HEK293 (cell line): ENCODE data around the gene DCTN3.
A peak's percentile ranks its signal among the peaks of the same experiment; 100 is the strongest.

Experiments
- AEBP2 ChIP-seq: fragments of 450-650 bp; formaldehyde crosslinking; IDR thresholded peaks from 2 replicates; pipeline ENCODE4 v1.5.1; 2016; ENCODE audit warnings: missing biosample characterization, missing genetic modification characterization, borderline replicate concordance
- ATF2 ChIP-seq: fragments of 450-650 bp; formaldehyde crosslinking; IDR thresholded peaks from 2 replicates; pipeline ENCODE4 v1.5.1; 2016; ENCODE audit warnings: missing biosample characterization, missing genetic modification characterization, low read depth
- BCL6B ChIP-seq: fragments of 450-650 bp; formaldehyde crosslinking; IDR thresholded peaks from 2 replicates; pipeline ENCODE4 v1.5.1; 2017; ENCODE audit warnings: missing biosample characterization, missing genetic modification characterization
- KLF10 ChIP-seq: fragments of 450-650 bp; IDR thresholded peaks from 2 replicates; pipeline ENCODE4 v1.5.1; 2018; ENCODE audit warnings: missing biosample characterization, mild to moderate bottlenecking, missing genetic modification characterization
- KLF7 ChIP-seq: fragments of 450-650 bp; formaldehyde crosslinking; IDR thresholded peaks from 2 replicates; pipeline ENCODE4 v1.5.1; 2016; ENCODE audit warnings: missing biosample characterization, missing genetic modification characterization, borderline replicate concordance
- MEIS1 ChIP-seq: sonication (generic); formaldehyde crosslinking; IDR thresholded peaks from 2 replicates; pipeline ENCODE4 v1.8.1; 2022; ENCODE audit warnings: missing genetic modification reagents, mild to moderate bottlenecking, borderline replicate concordance
- PRDM10 ChIP-seq: fragments of 450-650 bp; formaldehyde crosslinking; IDR thresholded peaks from 2 replicates; pipeline ENCODE4 v1.5.1; 2016; ENCODE audit warnings: missing biosample characterization, missing genetic modification characterization
- REPIN1 ChIP-seq: fragments of 450-650 bp; formaldehyde crosslinking; IDR thresholded peaks from 2 replicates; pipeline ENCODE4 v1.5.1; 2017; ENCODE audit warnings: missing biosample characterization, missing genetic modification characterization, low read depth
- SALL2 ChIP-seq: fragments of 450-650 bp; formaldehyde crosslinking; IDR thresholded peaks from 2 replicates; pipeline ENCODE4 v1.5.0; 2017; ENCODE audit warnings: missing biosample characterization, mild to moderate bottlenecking, missing genetic modification characterization, borderline replicate concordance
- SCRT2 ChIP-seq: fragments of 450-650 bp; formaldehyde crosslinking; IDR thresholded peaks from 2 replicates; pipeline ENCODE4 v1.5.1; 2016; ENCODE audit warnings: missing biosample characterization, missing genetic modification characterization
- TCF7L2 ChIP-seq: IDR thresholded peaks from 2 replicates; pipeline ENCODE4 v1.6.1; 2011; ENCODE audit warnings: low read depth, mild to moderate bottlenecking, inconsistent platforms, low read length, moderate library complexity, borderline replicate concordance
- ZBTB48 ChIP-seq: fragments of 450-650 bp; formaldehyde crosslinking; IDR thresholded peaks from 2 replicates; pipeline ENCODE4 v1.5.1; 2016; ENCODE audit warnings: missing biosample characterization, missing genetic modification characterization
- ZFP3 ChIP-seq: fragments of 450-650 bp; formaldehyde crosslinking; IDR thresholded peaks from 2 replicates; pipeline ENCODE4 v1.5.1; 2016; ENCODE audit warnings: low read depth, missing biosample characterization, missing genetic modification characterization
- ZFP69B ChIP-seq: fragments of 450-650 bp; formaldehyde crosslinking; IDR thresholded peaks from 2 replicates; pipeline ENCODE4 v1.5.1; 2016; ENCODE audit warnings: missing biosample characterization, missing genetic modification characterization
- ZNF16 ChIP-seq: fragments of 450-650 bp; formaldehyde crosslinking; IDR thresholded peaks from 2 replicates; pipeline ENCODE4 v1.5.1; 2016; ENCODE audit warnings: low read depth, missing biosample characterization, missing genetic modification characterization
- ZNF366 ChIP-seq: fragments of 450-650 bp; formaldehyde crosslinking; conservative IDR thresholded peaks from 2 replicates; pipeline ENCODE4 v1.5.1; 2016; ENCODE audit warnings: missing biosample characterization, missing genetic modification characterization
- ZNF391 ChIP-seq: fragments of 450-650 bp; formaldehyde crosslinking; IDR thresholded peaks from 2 replicates; pipeline ENCODE4 v1.5.1; 2016; ENCODE audit warnings: low read depth, missing biosample characterization, missing genetic modification characterization, borderline replicate concordance
- ZNF404 ChIP-seq: fragments of 450-650 bp; formaldehyde crosslinking; IDR thresholded peaks from 2 replicates; pipeline ENCODE4 v1.5.1; 2017; ENCODE audit warnings: missing biosample characterization, missing genetic modification characterization
- ZNF426 ChIP-seq: fragments of 450-650 bp; formaldehyde crosslinking; IDR thresholded peaks from 2 replicates; pipeline ENCODE4 v1.5.1; 2017; ENCODE audit warnings: missing biosample characterization, missing genetic modification characterization, mild to moderate bottlenecking, inconsistent platforms, moderate library complexity
- ZNF529 ChIP-seq: fragments of 450-650 bp; formaldehyde crosslinking; IDR thresholded peaks from 2 replicates; pipeline ENCODE4 v1.5.1; 2017; ENCODE audit warnings: missing genetic modification characterization, missing biosample characterization; ENCODE audit not compliant: insufficient replicate concordance
- ZNF624 ChIP-seq: fragments of 450-650 bp; formaldehyde crosslinking; IDR thresholded peaks from 2 replicates; pipeline ENCODE4 v1.5.1; 2017; ENCODE audit warnings: missing biosample characterization, missing genetic modification characterization
- ZNF792 ChIP-seq: fragments of 450-650 bp; formaldehyde crosslinking; IDR thresholded peaks from 2 replicates; pipeline ENCODE4 v1.5.1; 2016; ENCODE audit warnings: missing biosample characterization, missing genetic modification characterization
- TF ChIP-seq, protein P1 (sequence below): fragments of 450-650 bp; formaldehyde crosslinking; IDR thresholded peaks from 2 replicates; pipeline ENCODE4 v1.5.1; 2017; ENCODE audit warnings: missing biosample characterization, missing genetic modification characterization
- TF ChIP-seq, protein P2 (sequence below): fragments of 450-650 bp; formaldehyde crosslinking; IDR thresholded peaks from 2 replicates; pipeline ENCODE4 v1.5.0; 2017; ENCODE audit warnings: missing biosample characterization, missing genetic modification characterization, borderline replicate concordance

The DCTN3 gene

GRCh38 chr9:34646211-34647083 is 26.2 kb upstream of the DCTN3 start, which contains the start of gene GALT (continued):
- TF ChIP-seq ATF2 (tag by site-specific recombination) (no peak), ZFP69B (tag by site-specific recombination) (0 out of 2 replicates have a peak, but pooled peaks have one; percentile 47), SCRT2 (tag by site-specific recombination) (no peak), ZNF529 (tag by site-specific recombination) (no peak), AEBP2 (no peak), SALL2 (no peak), ZNF366 (0 out of 2 replicates have a peak, but pooled peaks have one; percentile 38), TCF7L2 (no peak), ZNF624 (tag by site-specific recombination) (no peak), ZFP3 (tag by site-specific recombination) (no peak), ZNF16 (tag by site-specific recombination) (no peak), KLF10 (peak; percentile 53; the same call in 1 of the 2 replicates), ZBTB48 (tag by site-specific recombination) (peak; percentile 47; the same call in 1 of the 2 replicates), ZNF404 (tag by site-specific recombination) (no peak), PRDM10 (peak; percentile 99), REPIN1 (tag by site-specific recombination) (0 out of 2 replicates have a peak, but pooled peaks have one; percentile 72), ZNF426 (tag by site-specific recombination) (no peak), KLF7 (tag by site-specific recombination) (no peak), ZNF391 (0 out of 2 replicates have a peak, but pooled peaks have one; percentile 60), MEIS1 (no peak), BCL6B (tag by site-specific recombination) (no peak), ZNF792 (tag by site-specific recombination) (no peak)
- TF ChIP-seq, protein P1, sequence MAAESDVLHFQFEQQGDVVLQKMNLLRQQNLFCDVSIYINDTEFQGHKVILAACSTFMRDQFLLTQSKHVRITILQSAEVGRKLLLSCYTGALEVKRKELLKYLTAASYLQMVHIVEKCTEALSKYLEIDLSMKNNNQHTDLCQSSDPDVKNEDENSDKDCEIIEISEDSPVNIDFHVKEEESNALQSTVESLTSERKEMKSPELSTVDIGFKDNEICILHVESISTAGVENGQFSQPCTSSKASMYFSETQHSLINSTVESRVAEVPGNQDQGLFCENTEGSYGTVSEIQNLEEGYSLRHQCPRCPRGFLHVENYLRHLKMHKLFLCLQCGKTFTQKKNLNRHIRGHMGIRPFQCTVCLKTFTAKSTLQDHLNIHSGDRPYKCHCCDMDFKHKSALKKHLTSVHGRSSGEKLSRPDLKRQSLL (tag by site-specific recombination) = peak; percentile 56; the same call in 1 of the 2 replicates
- TF ChIP-seq, protein P2, sequence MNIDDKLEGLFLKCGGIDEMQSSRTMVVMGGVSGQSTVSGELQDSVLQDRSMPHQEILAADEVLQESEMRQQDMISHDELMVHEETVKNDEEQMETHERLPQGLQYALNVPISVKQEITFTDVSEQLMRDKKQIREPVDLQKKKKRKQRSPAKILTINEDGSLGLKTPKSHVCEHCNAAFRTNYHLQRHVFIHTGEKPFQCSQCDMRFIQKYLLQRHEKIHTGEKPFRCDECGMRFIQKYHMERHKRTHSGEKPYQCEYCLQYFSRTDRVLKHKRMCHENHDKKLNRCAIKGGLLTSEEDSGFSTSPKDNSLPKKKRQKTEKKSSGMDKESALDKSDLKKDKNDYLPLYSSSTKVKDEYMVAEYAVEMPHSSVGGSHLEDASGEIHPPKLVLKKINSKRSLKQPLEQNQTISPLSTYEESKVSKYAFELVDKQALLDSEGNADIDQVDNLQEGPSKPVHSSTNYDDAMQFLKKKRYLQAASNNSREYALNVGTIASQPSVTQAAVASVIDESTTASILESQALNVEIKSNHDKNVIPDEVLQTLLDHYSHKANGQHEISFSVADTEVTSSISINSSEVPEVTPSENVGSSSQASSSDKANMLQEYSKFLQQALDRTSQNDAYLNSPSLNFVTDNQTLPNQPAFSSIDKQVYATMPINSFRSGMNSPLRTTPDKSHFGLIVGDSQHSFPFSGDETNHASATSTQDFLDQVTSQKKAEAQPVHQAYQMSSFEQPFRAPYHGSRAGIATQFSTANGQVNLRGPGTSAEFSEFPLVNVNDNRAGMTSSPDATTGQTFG (tag by site-specific recombination) = no peak
